Ecto neural progenitor cell (in vitro differentiated cells): ENCODE measurements around the gene KIAA1958.

Experiments
- DNase-seq: peaks from one replicate; pipeline ENCODE4 v3.0.0-alpha.2; 2018; ENCODE audit warnings: low spot score

The KIAA1958 gene

DNA sequence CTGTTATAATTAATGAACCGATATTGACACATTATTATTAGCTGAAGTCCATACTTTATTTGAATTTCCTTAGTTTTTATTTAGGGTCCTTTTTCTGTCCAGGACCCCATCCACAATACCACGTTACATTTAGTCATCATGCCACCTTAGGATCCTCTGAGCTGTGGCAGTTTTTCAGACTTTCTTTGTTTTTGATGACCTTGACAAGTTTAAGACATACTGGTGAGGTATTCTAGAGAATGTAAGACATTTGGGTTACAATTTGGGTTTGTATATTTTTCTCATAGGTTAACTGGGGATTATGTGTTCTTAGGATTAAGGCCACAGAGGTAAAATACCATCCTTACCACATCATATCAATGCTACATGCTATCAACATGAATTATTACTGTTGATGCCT, 42.7 kb downstream of the KIAA1958 start:
- no peak for DNase-seq

DNA sequence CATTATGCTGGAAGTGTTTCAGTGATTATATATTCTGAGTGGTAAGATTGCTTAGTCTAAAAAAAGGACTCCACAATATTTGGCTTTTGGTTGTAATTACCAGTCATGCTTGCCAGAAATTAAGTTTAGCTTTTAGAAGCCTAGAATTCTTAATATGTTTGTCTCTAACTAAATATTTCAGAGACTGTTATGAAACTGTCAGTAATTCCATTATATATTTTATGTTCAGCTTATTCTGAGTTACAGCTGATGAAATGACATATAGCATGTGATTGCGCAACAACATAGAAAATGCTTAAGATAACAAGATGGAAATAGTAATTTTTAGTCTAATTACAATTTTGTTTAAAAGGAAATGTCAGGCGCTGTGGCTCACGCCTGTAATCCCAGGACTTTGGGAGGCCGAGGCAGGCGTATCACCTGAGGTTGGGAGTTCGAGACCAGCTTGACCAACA, 44.2 kb downstream of the KIAA1958 start:
- no peak for DNase-seq

DNA sequence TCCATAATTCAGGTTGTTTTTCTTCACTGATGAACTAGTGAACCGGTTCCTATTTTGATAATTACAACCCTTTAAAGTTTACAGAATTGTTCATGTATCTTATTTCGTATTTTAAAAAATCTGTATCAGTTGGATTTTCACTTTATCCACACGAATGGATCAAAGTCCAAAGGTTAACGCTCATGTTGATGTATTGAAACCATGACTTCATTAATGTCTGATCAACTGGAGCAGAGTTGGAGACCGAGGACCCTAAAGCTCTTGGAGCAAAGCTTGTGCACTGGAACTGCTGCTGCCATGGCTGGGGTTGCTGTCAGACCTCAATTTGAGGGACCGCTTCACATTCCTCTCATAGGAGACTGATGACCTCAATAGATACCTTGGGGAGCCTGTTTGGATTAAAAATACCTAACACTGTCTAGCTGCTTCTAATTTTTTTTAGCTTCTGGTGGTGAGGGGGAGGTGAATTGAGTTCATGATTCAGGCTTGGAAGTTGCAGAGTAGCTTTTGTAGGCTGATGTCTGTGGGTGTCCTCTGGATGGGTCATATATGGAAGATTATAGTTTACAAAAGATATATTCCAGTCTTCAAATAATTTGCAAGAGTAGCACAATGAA, 45.1 kb downstream of the KIAA1958 start:
- DNase-seq = no peak

DNA sequence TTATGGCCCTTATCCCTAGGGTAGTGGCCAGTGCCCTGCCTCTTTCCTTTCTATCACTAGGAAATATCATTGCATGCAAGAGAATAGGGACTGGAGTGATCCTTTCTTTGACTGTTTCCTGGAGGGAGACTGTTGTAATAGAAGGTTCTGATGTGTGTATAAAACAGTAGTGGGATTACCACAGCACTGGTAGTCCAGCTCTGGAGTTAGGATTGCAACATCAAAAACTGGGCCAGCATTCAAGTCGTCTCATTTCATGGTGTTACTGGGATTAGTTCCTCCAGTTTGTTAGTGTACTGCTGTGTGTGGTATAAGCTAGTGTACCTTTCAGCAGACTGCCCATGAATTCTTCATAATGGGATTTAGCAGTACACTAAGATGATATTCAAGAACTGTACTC, 45.8 kb downstream of the KIAA1958 start:
- no peak for DNase-seq

DNA sequence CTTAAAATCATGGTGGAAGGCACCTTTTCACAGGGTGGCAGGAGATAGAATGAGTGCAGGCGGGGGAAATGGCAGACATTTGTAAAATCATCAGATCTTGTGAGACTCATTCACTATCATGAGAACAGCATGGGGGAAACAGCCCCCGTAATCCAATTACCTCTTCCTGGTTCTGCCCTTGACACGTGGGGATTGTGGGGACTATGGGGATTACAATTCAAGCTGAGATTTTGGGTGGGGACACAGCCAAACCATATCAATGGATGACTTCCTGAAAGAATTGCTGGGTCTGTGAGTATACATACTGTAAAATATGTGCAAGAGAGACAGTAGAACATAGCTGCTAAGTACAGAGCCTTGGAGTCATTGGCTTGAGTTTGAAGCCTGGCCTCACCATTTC, 47.0 kb downstream of the KIAA1958 start:
- DNase-seq = no peak

DNA sequence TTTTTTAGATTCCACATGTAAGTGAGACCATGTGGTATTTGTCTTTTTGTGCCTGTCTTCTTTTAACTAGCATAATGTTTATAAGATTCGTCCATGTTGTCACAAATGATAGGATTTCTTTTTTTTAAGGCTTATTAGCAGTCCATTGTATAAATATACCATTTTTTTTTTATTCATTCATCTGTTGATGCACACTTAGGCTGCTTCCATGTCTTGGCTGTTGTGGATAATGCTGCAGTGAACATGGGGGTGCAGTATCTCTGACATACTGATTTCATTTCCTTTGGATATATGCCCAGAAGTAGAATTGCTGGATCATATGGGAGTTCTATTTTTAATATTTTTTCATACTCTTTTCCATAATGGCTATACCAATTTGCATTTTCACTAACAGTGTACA, 48.7 kb downstream of the KIAA1958 start:
- DNase-seq = no peak

DNA sequence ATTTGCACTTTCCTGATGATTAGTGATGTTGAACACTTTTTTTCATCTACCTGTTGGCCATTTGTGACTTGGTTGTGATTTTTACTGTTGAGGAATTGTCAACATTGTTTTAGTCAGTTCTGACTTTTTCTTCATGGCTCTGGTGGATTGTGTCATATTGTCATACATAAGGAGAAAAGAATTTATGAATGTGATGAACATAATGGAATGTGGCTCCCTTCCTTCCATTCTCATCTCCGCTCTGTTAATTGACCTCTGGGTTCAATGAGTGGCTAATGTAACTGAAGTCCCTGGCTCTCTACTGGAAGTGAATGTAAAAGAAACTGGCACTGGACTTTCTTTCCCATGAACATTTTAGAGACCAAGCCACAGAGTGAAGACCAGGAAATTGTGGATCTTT, 49.2 kb downstream of the KIAA1958 start:
- no peak for DNase-seq

DNA sequence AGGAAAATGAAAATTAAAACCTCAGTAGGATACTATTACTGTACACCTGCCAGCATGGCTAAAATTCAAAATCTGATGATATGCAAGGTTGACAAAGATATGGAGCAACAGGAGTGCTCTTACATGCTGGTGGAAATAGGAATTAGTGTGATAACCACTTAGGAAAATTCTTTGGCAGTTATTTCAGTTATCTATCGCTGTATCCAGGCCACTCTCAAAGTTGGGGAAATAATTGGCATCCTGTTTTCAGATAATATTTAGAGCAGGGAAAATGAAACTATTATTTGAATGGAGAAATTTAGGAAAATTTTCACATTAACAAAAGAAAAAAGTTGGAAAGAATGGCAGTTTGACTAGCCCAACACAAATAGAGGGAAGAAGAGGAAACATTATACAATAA, 50.9 kb downstream of the KIAA1958 start:
- DNase-seq = no peak

DNA sequence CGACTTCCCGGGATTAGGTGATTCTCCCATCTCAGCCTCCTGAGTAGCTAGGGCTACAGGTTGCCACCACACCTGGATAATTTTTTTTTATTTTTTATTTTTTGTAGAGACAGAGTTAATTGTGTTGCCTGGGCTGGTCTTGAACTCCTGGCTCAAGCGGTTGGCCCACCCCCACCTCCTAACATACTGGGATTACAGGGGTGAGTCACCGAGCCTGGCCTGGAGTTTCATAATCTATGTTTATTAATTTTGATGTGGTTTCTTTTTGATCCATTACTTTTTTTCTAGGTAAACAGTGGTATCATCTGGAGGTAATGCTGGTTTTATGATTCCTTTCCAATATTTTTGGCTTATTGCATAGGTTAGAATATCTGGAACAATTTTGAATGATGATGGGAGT, 54.2 kb downstream of the KIAA1958 start:
- DNase-seq = no peak

DNA sequence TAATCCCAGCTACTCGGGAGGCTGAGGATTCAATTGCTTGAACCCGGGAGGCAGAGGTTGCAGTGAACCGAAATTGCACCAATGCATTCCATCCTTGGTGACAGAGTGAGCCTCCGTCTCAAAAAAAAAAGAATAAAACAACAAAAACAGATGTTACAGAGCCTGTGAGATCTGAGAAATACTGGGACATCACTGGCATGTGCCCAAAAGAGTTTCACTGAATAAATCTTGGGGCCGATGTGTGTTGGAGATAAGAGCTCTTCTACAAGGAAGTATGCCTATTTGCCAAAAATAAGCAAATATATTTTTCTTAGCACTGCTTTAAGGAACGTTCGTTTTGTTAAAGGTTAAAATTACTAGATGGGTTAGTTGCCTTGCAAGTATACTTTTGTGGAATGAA, 55.1 kb downstream of the KIAA1958 start:
- no peak for DNase-seq

DNA sequence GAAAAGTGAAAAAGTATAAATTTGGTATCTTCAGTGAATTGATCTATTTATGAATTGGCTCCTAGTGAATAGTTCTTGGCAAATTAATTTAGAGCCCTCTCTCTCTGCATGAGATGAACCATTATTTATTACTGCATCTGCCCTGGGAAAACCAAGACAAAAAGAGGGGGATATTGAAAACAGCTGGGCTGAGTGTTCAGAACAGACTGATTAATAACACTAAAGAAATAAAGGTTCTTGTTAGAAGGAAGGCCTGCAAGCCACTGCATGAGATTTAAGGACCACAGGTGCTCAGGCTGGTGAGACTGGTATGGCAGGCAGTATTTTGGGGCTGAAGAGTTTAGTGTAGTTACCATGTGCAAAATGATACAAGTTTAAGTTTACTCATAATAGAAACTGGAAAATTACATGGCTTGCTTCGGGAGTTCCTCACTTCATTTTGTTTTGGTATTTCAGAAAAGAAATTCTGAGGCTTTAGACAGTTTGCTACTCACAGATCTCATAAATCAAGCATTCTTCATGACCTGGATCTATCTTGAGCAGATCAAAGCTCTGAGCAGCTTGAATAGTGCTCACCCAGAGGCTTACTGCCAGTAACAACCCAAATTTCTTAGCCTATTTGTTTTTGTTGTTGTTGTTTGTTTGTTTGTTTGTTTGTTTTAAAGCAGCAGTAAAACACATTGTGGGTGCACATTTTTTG, 56.1 kb downstream of the KIAA1958 start:
- DNase-seq = no peak

DNA sequence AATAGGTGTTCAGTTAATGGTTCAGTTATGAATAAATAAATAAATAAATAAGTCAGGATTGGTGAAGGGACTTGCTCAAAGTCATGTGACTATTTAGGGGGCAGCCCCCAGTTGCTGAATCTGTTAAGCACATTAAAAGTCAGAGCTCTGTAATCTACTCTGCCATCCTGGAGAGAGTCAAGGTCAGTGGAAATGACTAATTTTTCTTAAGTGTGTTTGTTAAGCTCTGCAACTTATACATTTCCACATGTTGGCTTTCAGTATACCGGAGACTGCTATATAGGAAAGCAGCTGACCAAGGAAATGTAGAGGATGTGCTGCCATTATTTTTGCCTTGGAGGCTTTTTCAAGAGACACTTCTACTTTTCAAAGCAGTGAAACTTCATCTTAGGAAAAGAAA, 57.9 kb downstream of the KIAA1958 start:
- DNase-seq = no peak

DNA sequence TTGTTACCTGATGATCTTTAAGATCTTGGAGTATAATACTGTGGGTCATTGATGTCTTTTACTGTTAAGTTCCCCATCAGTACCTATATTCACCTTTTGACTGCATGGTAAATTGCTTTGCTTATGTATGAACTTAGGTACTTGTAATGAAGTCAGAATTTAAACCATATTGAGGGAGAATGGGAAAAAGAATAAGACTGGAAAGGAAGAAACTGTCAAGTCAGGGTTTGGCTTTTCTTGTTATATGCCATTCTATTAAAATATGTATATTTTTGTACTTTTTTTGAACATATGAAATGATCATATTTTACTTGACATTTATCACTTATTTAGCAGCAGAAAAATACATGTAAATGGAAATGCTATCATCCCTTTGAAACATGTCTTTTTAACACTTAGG, 58.6 kb downstream of the KIAA1958 start:
- DNase-seq = no peak

DNA sequence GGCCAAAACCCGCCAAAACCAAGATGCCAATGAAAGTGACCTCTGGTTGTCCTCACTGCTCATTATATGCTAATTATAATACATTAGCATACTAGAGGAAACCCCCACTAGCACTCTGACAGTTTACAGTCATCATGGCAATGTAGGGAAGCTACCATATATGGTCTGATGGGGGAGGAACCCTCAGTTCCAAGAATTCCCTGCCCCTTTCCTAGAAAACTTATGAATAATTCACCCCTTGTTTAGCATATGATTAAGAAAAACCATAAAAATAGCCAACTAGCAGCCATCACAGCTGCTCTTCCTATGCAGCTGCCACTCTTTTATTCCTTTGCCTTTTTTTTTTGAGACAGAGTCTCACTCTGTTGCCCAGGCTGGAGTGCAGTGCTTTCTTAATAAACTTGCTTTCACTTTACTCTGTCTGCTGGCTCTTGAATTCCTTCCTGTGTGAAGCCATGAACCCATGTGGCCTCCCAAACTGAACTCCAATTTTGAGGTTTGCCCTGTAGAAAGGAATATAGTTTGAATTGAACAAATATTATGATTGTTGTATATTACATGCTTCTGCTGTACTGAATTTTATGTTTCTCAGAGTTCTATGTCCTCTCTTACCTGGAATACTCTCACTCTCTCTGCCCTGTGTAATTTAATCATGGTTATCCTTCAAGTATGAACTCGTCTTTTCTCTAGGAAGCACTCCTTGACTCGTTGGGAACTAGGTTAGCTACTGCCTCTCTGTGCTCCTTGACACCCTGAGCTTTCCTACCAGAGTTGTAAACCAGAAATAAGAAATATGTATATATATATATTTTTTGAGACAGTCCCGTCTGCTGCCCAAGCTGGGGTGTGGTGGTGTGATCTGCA, 59.8 kb downstream of the KIAA1958 start:
- DNase-seq = no peak

DNA sequence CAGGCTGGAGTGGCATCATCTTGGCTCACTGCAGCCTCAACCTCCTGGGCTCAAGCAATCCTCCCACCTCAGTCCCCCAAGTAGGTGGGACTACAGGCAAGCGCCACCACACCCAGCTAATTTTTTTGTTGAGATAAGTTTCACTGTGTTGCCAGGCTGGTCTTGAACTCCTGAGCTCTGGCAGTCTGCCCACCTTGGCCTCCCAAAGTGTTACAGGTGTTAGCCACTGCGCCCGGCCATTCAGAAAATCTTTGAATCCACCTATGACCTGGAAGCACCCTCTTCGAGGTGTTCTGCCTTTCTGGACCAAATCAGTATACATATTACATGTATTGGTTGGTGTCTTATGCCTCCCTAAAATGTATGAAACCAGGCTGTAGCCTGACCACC, 61.4 kb downstream of the KIAA1958 start:
- DNase-seq = no peak

DNA sequence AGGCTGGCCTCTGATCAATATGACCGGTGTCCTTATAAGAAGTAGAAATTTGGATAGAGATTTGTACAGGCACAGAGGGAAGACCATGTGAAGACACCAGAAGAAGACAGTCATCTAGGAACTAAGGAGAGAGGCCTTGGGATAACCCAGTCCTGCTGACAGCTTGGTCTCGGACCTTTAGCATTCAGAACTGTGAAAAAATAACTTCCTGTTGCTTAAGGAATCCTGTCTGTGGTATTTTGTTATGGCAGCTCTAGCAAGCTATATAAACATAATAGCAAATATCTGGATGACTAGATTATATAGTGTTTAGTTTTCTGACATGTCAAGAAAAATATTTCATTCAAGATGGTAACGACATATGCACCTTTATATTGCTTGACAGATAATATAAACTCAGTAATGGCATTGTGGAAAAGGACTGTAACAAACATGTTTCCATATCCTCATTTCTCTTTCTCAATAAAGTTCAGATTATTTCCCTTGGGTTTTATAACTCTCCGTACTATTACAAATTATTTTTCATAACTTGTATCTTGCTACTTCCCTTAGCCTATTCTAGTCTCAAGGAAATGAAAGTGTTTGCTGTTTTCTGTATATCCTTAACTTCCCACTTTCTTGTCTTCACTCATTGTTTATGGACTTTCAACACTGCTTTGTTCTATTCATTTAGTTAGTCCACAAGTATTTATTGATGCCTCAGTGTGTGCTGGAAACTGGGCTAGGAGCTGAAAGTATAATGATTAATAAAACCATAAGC, 62.4 kb downstream of the KIAA1958 start:
- no peak for DNase-seq

DNA sequence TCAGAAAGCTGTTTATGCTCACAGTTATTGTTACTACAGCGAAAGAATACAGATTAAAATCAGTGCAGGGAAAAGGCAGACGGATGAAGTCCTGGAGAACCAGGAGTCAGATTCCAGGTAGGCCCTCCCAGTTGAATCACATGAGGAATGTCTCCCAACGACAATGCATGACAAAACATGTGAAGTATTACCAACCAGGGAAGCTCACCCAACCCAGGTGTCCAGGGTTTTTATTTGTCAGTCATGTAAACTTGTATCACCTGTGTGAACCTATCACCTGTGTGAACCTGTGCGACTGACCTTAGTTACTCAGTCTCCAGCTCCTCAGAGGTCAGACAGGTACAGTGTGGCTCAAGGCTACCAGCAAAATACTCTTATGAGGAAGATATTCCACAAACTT, 63.9 kb downstream of the KIAA1958 start:
- no peak for DNase-seq

DNA sequence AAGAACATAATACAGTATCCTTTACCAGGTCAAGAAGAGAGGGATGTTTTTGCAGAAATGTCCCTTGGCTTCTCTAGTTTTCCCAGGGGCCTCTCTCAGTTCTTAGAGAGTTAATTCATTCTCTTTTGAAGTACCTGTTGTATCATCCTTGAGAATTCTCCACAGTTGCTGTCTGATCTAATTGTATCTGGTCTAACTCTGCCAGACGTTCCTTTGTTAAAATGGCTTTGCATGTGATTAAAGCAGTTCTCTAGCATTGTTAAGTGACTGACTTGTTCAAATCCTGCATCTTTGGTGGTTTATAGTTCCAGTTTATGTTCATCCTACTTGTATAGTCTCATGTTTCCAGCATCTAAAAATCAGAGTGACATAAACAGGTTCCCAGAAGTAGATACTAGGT, 65.0 kb downstream of the KIAA1958 start:
- no peak for DNase-seq

DNA sequence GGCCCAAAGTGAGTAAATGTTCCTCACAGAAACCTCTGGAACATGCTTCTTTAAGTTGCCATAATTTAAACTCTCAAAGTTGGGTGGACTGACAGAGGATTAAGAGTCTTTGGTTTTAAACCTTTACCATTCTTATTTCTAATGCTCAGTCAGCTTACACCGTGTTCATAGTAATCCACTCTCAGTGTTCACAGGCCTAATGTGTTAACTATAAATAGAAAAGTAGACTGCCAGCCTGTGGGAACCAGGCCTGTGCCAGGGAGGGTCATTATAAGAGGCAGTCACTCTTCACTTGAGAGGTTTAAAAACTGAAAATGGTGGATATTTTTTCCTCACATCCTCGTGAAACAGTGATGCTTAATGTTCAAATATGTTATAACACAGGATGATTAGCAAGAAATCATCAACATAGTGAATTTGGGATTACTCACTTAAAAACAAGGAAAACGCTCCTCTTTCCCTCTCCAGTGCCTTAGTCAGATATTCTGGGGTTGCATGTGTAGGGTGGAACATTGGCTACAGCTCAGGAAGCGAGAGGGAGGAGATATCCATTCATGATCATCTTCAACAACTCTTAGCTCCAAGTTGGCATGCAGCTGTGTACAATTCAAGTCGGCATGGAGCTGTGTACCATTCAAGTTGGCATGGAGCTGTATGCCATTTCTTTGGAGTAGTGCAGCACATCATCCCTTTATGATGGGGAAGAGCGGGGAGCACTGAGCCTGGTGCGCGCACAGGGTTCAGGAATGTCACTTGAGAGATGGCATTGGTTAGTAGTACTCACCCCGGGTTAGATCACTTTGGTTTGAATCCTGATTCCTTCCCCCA, 65.8 kb downstream of the KIAA1958 start:
- no peak for DNase-seq

DNA sequence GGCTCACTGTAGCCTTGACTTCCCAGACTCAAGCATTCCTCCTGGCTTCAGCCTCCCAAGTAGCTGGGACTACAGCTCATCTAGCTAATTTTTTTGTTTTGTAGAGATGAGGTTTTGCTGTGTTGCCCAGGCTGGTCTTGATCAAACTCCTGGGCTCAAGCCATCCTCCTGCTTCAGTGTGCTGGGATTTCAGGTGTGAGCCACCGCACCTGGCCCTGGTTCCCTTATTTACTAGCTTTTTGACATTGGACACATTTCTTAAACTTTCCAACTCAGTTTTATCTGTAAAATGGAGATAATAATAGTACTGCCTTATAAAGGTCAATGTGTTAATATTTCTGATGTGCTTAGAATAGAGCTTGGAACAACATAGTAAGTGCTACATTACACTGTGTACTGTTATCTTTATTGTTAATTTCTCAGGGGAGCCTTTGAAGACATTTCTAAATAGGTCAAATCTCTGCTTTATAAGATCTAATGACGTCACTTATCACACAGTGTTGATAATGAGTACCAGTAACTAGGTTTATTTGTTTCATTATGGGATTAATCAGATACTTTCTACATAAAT, 66.7 kb downstream of the KIAA1958 start:
- DNase-seq = no peak

DNA sequence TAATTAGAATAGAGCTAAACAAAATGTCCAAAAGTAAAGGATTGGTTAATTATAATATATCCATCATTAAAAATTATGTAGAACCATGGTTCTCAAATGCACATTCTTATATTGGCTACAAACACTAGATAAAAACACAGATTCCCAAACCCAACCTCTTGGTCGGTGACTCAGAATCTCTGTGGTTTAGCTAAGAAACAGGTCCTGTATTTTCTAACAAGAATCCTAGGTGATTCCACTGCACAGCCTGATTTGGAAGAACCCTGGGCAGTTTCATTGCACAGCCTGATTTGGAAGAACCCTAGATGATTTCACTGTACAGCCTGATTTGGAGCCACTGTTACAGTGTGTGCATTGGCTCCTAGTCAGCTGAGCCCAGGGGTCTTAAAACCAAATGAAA, 67.9 kb downstream of the KIAA1958 start:
- no peak for DNase-seq
